Left lung (tissue), 10 donors: ENCODE results near the gene NR2F6. TPM values are rescaled to one million over a fixed set of nuclear protein-coding genes. Genes with fewer than 3 reads are reported as not detected.
"Not testable (repeated sequence)": the region's sequence is repeated elsewhere in the genome, so short reads cannot be mapped to it uniquely, and the experiment has no call there.

Experiments used
- ATAC-seq: fragments of 200-7000 bp; cut with Tn5 transposase; one replicate; pipeline ENCODE4 v1.9.1; 2020; ENCODE audit warnings: moderate library complexity
- DNase-seq, 4 donors: peaks; one replicate each; pipeline ENCODE4 v3.0.0-alpha.2; 2013 to 2020
- H3K27ac ChIP-seq, 2 donors: fragments of 200-600 bp; sonication (generic) in 1 of 2; one replicate each; pipeline versions ENCODE4 v1.5.0 to v1.8.0; 2020 to 2021
- H3K27me3 ChIP-seq, 2 donors: fragments of 200-600 bp; sonication (generic) in 1 of 2; one replicate each; pipeline versions ENCODE4 v1.5.0 to v1.8.0; 2020 to 2021
- H3K36me3 ChIP-seq, 2 donors: fragments of 200-600 bp; sonication (generic) in 1 of 2; one replicate each; pipeline versions ENCODE4 v1.5.0 to v1.8.0; 2020 to 2021
- H3K4me1 ChIP-seq, 2 donors: fragments of 200-600 bp; one replicate each; pipeline ENCODE4 v1.8.0; 2021
- H3K4me3 ChIP-seq, 2 donors: fragments of 200-600 bp; sonication (generic) in 1 of 2; one replicate each; pipeline versions ENCODE4 v1.5.0 to v1.8.0; 2020 to 2021; ENCODE audit warnings: mild to moderate bottlenecking in 1 of 2
- H3K9me3 ChIP-seq, 2 donors: fragments of 200-600 bp; sonication (generic) in 1 of 2; one replicate each; pipeline versions ENCODE4 v1.5.0 to v1.8.0; 2020 to 2021
- intact Hi-C, 2 donors: fragments of 100-400 bp; cut with DNase I; formaldehyde crosslinking; loops; one replicate each; pipeline versions ENCODE4 v1.11.2 to v1.14.2; 2022
- polyA plus RNA-seq, 6 donors: library from polyadenylated mRNA; unstranded; fragments of 120-200 nt; gene quantifications; one replicate each; pipeline ENCODE4 v1.2.1, GENCODE V29; 2013; ENCODE audit not compliant: insufficient read length in 6 of 6
- total RNA-seq, 2 donors: library from RNA; stranded (reverse); fragmentation: NEBNext Ultra II Directional; extraction: Animal tissue kit (Norgen Biotek cat#: 25700); gene quantifications; one replicate each; pipeline ENCODE4 v1.2.1, GENCODE V29; 2021
- TF ChIP-seq, protein P1 (sequence below), 2 donors: fragments of 200-600 bp; sonication (generic) in 1 of 2; IDR thresholded peaks; one replicate each; pipeline versions ENCODE4 v1.5.0 to v1.8.0; 2021; ENCODE audit warnings: antibody characterized with exemption in 2 of 2
- donor health status: DM: no; HTN: yes; CAD: no.
- donor health status: DM: no; HTN: no; CAD: no.

NR2F6 gene
- total and polyA plus RNA-seq, 8 donors: 18.6 to 56.5 (median 30.7) TPM

DNA sequence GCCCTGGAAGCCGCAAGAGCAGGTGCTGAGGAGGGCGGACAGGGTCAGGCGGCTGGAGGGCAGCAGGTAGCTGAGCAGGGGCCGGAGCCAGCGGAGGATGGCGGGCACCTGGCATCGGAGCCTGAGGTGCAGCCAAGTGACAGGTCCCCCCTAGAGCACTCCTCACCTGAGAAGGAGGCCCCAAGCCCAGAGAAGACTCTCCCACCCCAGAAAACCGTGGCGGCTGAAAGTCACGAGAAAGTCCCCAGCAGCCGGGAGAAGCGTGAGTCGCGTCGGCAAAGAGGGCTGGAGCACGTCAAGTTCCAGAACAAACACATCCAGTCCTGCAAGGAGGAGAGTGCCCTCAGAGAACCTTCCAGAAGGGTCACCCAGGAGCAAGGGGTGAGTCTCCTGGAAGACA, 51.1 kb downstream of the NR2F6 start:
- intact Hi-C loops: no loop called here
- no peaks in the 10 kb centered on the region for H3K9me3 ChIP-seq
- TF ChIP-seq, protein P1, sequence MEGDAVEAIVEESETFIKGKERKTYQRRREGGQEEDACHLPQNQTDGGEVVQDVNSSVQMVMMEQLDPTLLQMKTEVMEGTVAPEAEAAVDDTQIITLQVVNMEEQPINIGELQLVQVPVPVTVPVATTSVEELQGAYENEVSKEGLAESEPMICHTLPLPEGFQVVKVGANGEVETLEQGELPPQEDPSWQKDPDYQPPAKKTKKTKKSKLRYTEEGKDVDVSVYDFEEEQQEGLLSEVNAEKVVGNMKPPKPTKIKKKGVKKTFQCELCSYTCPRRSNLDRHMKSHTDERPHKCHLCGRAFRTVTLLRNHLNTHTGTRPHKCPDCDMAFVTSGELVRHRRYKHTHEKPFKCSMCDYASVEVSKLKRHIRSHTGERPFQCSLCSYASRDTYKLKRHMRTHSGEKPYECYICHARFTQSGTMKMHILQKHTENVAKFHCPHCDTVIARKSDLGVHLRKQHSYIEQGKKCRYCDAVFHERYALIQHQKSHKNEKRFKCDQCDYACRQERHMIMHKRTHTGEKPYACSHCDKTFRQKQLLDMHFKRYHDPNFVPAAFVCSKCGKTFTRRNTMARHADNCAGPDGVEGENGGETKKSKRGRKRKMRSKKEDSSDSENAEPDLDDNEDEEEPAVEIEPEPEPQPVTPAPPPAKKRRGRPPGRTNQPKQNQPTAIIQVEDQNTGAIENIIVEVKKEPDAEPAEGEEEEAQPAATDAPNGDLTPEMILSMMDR (IDR thresholded peaks at IDR 0.05): no peak
- H3K4me1 ChIP-seq: no peaks in the 10 kb centered on the region
- H3K27ac ChIP-seq: no peak overlapping the region
- DNase-seq (peak in 1 of 4 donors; percentile 59), ATAC-seq (no peak)
- H3K27me3 ChIP-seq: no peaks in the 10 kb centered on the region
- no peak overlapping the region for H3K4me3 ChIP-seq
- peaks cover 0 to 100% of the 10 kb centered on the region in 2 donors for H3K36me3 ChIP-seq

DNA sequence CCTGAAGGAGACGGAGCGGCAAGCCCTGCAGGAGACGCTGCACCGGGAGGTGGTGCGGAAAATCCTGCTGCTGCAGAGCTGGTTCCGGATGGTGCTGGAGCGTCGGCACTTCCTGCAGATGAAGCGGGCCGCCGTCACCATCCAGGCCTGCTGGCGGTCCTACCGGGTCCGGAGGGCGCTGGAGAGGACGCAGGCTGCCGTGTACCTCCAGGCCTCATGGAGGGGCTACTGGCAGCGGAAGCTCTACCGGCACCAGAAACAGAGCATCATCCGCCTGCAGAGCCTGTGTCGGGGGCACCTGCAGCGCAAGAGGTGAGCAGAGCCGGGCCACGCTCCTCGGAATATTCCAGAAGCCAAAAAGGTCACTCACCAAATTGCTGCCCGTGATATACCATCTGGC, 53.0 kb downstream of the NR2F6 start:
- TF ChIP-seq, protein P1 (IDR thresholded peaks at IDR 0.05): no peak
- Histone ChIP-seq H3K9me3 (no peaks in the 10 kb centered on the region), H3K27ac (no peak overlapping the region), H3K36me3 (peaks cover 0 to 100% of the 10 kb centered on the region in 2 donors), H3K4me1 (no peaks in the 10 kb centered on the region), H3K4me3 (no peak overlapping the region), H3K27me3 (no peaks in the 10 kb centered on the region)
- intact Hi-C loops: no loop called here
- ATAC-seq: no peak
- DNase-seq: peak in 1 of 4 donors; percentile 47

DNA sequence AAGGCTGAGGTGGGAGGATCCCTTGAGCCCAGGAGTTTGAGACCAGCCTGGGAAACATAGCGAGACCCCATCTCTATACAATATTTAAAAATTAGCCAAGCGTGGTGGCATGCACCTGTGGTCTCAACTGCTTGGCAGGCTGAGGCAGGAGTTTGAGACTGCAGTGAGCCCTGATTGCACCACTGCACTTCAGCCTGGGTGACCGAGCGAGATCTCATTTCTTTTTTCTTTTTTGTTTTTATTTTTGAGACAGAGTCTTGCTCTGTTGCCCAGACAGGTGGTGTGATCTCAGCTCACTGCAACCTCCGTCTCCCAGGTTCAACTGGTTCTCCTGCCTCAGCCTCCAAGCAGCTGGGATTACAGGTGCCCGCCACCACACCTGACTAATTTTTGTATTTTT, 54.0 kb downstream of the NR2F6 start:
- intact Hi-C loops, H3K4me3 ChIP-seq, H3K4me1 ChIP-seq, H3K9me3 ChIP-seq, H3K27ac ChIP-seq, DNase-seq, H3K27me3 ChIP-seq, ATAC-seq: not testable (repeated sequence)
- H3K36me3 ChIP-seq: peaks cover 0 to 100% of the 10 kb centered on the region in 2 donors

DNA sequence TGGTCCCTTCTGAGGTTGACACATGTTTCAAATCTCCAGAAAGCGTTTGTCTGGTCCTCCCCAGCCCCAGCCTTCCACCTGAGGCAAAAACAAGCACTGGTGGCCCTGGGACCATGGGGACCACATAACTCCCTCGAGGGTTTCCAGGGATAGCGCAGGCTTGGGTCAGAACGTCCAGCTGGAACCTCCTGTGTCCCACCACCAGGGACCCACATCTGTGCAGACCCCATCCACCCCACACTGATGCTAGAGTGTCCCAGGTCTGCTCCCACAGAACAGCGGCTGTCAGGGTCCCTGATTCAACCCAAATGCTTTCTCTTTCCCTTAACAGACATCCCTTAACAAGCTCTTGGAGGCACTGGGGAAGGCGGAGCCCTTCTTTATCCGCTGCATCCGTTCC, 60.1 kb downstream of the NR2F6 start:
- Histone ChIP-seq H3K4me1 (peaks cover 0 to 21% of the 10 kb centered on the region in 2 donors), H3K9me3 (no peaks in the 10 kb centered on the region), H3K27ac (no peak overlapping the region), H3K27me3 (no peaks in the 10 kb centered on the region), H3K36me3 (peaks cover 0 to 95% of the 10 kb centered on the region in 2 donors), H3K4me3 (no peak overlapping the region)
- ATAC-seq: no peak
- DNase-seq: no peak
- TF ChIP-seq, protein P1 (IDR thresholded peaks at IDR 0.05): no peak
- intact Hi-C loops: no loop called here

DNA sequence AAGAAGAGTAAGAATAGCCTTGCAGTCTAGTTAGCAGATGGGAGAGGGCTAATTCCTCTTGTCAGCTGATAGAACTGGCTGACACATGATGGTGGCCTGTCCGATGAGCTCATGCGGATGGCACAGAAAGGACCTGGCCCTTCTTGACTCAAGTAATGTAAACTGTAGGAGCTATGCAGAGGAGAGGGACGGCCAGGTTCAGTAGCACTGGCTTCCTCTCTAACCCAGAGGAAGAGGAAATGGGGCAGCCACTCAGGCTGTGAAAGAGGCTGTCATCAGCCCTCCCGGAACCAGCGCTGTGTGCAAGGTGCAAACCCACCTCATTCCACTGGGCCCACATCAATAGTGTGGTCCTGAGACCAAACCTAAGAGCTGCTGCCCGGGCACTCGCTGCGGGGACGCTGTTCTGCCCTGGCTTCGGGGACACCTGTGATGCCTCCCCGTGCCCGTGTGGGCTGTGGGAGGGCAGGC, 61.3 kb downstream of the NR2F6 start:
- H3K36me3 ChIP-seq: peaks cover 0 to 93% of the 10 kb centered on the region in 2 donors
- no peaks in the 10 kb centered on the region for H3K27me3 ChIP-seq
- TF ChIP-seq, protein P1 (IDR thresholded peaks at IDR 0.05): no peak
- peak overlapping the region in 1 of 2 donors; percentile 55 for H3K27ac ChIP-seq
- H3K9me3 ChIP-seq: no peaks in the 10 kb centered on the region
- ATAC-seq (peak; percentile 20), DNase-seq (no peak)
- no peak overlapping the region for H3K4me3 ChIP-seq
- peaks cover 0 to 21% of the 10 kb centered on the region in 2 donors for H3K4me1 ChIP-seq
- intact Hi-C loops: no loop called here

DNA sequence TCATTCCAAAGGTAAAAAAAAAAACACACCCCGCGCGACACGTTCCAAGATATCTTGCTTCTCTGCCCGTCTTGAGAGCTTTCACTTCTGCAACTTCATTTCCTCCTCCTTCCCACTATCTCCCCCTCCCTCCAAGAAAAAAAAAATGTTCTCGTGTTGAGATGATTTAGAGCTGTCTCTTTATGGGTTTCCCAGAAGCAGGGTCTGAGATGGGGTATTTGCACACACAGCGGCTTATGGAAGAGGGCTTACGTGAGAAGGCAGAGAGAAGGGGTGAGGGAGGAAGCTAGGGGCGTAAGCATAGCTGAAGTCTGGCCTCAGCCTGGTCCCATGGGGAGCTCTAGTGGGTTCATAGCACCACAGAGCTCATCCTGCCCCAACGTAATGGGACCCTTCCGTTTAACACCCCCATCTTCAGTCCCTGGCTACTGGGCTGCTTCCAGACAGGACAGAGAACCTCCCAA, 61.8 kb downstream of the NR2F6 start:
- peak overlapping the region in 1 of 2 donors; percentile 55 for H3K27ac ChIP-seq
- TF ChIP-seq, protein P1 (IDR thresholded peaks at IDR 0.05): no peak
- H3K4me3 ChIP-seq: no peak overlapping the region
- no peak for DNase-seq
- H3K4me1 ChIP-seq: peaks cover 0 to 21% of the 10 kb centered on the region in 2 donors
- peak; percentile 39 for ATAC-seq
- intact Hi-C loops: no loop called here
- H3K27me3 ChIP-seq: no peaks in the 10 kb centered on the region
- no peaks in the 10 kb centered on the region for H3K9me3 ChIP-seq
- H3K36me3 ChIP-seq: peaks cover 0 to 93% of the 10 kb centered on the region in 2 donors
